ENCODE measurements around the gene FAM3D. TPM values are rescaled to one million over a fixed set of nuclear protein-coding genes. Genes with fewer than 3 reads are reported as not detected.

FAM3D gene
- total RNA-seq, 1 donor from 2014 or later = not detected

DNA sequence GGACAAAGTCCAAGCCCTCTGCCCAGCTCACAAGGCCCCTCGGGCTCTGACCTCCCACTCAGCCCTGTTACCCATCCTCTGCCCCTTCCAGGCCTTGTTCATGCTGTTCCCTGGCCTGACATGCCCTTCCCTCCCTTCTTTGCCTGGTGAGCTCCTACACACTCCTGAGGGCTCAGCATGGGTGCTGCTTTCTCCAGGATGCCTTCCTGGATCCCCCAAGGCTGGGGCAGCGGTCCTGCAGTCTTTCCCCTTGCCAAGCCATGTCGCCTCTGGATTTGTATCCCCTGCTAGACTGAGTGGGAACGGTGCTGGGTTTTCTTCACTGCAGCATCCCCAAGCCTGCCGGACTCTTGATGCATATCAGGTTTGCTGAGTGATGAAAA, 35.9 kb downstream of the FAM3D start:
- TF ChIP-seq, protein P1, sequence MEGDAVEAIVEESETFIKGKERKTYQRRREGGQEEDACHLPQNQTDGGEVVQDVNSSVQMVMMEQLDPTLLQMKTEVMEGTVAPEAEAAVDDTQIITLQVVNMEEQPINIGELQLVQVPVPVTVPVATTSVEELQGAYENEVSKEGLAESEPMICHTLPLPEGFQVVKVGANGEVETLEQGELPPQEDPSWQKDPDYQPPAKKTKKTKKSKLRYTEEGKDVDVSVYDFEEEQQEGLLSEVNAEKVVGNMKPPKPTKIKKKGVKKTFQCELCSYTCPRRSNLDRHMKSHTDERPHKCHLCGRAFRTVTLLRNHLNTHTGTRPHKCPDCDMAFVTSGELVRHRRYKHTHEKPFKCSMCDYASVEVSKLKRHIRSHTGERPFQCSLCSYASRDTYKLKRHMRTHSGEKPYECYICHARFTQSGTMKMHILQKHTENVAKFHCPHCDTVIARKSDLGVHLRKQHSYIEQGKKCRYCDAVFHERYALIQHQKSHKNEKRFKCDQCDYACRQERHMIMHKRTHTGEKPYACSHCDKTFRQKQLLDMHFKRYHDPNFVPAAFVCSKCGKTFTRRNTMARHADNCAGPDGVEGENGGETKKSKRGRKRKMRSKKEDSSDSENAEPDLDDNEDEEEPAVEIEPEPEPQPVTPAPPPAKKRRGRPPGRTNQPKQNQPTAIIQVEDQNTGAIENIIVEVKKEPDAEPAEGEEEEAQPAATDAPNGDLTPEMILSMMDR (IDR thresholded peaks at IDR 0.05) = no peak
- Mint-ChIP-seq H3K4me3 (ENCODE audit: unreplicated experiment) (no peak overlapping the region), H3K27me3 (ENCODE audit: low read depth) (no peaks in the 10 kb centered on the region), H3K9me3 (ENCODE audit: low read depth) (no peaks in the 10 kb centered on the region), H3K27ac (ENCODE audit: unreplicated experiment) (no peak overlapping the region), H3K36me3 (ENCODE audit: low read depth) (no peaks in the 10 kb centered on the region), H3K4me1 (ENCODE audit: low read depth) (peaks cover 8% of the 10 kb centered on the region)
- DNase-seq (ENCODE audit: low spot score) = peak; percentile 49

DNA sequence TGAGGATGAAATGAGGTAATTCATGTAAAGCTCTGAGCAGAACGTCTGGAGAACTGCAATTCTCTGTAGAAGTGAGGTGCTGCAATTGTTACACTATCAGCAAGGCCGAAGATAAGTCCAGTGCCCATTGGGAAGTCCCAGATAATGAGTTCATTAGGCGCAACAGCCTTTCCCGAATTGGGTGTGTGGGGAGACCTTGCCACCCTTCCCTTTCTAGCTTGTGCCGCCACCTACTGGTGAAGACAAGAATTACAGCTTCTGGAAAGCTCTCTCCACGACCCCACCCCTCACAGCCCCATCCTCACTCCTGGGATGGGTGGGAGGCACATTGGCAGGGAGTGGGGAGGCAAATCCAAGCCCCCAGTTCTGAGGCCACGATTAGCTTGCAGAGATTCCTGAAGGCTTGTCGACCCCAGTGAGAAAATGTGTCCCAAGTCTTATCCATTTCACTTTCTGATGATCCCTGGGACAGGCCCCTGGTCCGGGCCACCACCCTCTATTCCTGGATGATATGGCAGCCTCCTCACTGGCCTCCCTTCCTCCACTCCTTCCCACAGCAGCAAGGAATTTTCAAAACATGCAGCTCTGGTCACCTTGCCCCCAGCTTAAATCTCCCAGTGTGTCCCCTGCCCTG, 36.4 kb downstream of the FAM3D start:
- no peak for DNase-seq (ENCODE audit: low spot score)
- peaks cover 8% of the 10 kb centered on the region for H3K4me1 Mint-ChIP-seq (ENCODE audit: low read depth)
- H3K27ac Mint-ChIP-seq (ENCODE audit: unreplicated experiment) = no peak overlapping the region
- no peaks in the 10 kb centered on the region for H3K36me3 Mint-ChIP-seq (ENCODE audit: low read depth)
- H3K27me3 Mint-ChIP-seq (ENCODE audit: low read depth) = no peaks in the 10 kb centered on the region
- TF ChIP-seq, protein P1 (IDR thresholded peaks at IDR 0.05) = peak; percentile 96
- no peaks in the 10 kb centered on the region for H3K9me3 Mint-ChIP-seq (ENCODE audit: low read depth)
- no peak overlapping the region for H3K4me3 Mint-ChIP-seq (ENCODE audit: unreplicated experiment)

DNA sequence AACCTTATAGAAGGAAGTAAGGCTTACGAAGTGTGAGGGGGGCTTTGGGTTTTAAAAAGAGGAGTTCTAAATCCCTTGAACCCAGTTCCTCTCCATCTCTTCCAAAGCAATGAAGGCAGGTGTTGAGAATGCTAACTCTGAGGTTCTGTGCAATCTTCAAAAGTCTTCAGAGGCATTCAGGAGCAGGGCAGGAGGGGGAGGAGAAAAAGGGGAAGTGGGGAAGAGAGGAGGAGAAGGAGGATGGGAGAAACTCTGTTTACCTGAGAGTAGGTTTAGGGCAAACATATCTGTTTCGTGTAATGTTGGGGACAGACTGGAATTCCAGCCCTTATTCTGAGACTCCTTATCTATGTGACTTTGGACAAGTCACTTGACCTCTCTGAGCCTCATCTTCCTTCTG, 36.9 kb downstream of the FAM3D start:
- Mint-ChIP-seq H3K27me3 (ENCODE audit: low read depth) (no peaks in the 10 kb centered on the region), H3K27ac (ENCODE audit: unreplicated experiment) (no peak overlapping the region), H3K4me3 (ENCODE audit: unreplicated experiment) (no peak overlapping the region), H3K36me3 (ENCODE audit: low read depth) (no peaks in the 10 kb centered on the region), H3K4me1 (ENCODE audit: low read depth) (peaks cover 8% of the 10 kb centered on the region), H3K9me3 (ENCODE audit: low read depth) (no peaks in the 10 kb centered on the region)
- DNase-seq (ENCODE audit: low spot score) = no peak
- TF ChIP-seq, protein P1 (IDR thresholded peaks at IDR 0.05) = no peak

DNA sequence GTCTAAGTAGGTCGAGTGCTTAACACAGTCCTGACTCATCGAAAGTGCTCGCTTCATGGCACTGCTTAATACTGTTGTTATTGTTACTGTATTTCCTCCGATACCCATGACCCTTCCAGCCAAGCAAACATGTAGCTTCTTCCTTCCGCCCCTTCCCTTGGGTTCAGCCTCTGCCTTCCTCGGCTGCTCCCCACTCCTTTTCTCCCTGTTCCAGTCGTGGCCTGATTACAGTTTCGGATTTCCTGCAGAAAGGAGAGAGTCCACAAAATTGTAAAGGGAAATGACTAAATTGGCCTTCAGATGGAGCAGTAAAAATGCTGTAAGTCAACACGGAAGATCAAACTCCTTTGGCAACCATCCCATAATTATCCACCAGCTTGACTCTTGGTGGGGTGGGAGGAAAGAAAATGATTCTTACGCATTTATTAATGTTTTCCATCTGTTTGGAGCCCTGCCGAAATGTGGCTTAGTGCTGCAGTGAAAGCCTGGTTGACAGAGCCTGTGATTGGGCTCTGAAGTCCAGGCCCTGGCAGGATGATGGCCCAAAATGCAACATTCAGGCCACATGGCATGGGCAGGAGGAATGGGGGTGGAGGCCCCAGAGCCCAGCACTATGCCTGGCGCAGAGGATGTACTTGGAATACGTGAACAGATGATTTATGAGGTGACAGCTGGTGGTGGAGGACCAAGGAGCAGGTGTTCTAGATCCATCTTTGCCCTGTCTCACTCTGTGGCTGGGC, 37.6 kb downstream of the FAM3D start:
- Mint-ChIP-seq H3K4me1 (ENCODE audit: low read depth) (peaks cover 8% of the 10 kb centered on the region), H3K36me3 (ENCODE audit: low read depth) (no peaks in the 10 kb centered on the region), H3K9me3 (ENCODE audit: low read depth) (no peaks in the 10 kb centered on the region), H3K27ac (ENCODE audit: unreplicated experiment) (no peak overlapping the region), H3K4me3 (ENCODE audit: unreplicated experiment) (no peak overlapping the region), H3K27me3 (ENCODE audit: low read depth) (no peaks in the 10 kb centered on the region)
- no peak for DNase-seq (ENCODE audit: low spot score)
- TF ChIP-seq, protein P1 (IDR thresholded peaks at IDR 0.05) = peak; percentile 39

DNA sequence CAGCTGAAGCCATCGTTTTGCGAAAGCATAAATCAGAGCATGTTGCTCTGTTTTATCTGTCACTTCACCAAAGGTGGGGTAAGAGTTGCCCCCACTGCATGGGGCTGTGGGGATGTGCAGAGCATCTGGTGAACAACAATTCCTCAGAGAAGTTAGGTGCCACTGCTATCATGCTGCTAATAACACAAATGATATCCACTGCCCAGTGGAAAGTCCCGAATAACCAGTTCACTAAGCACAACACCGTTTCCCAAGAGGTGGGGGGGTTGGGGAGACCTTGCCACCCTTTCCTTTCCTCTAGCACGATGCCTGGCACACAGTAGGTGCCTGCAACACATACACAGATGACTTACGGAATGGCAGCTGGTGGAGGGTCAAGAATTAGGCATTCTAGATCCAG, 38.6 kb downstream of the FAM3D start:
- Mint-ChIP-seq H3K27me3 (ENCODE audit: low read depth) (no peaks in the 10 kb centered on the region), H3K27ac (ENCODE audit: unreplicated experiment) (no peak overlapping the region), H3K4me3 (ENCODE audit: unreplicated experiment) (no peak overlapping the region), H3K36me3 (ENCODE audit: low read depth) (no peaks in the 10 kb centered on the region), H3K9me3 (ENCODE audit: low read depth) (no peaks in the 10 kb centered on the region), H3K4me1 (ENCODE audit: low read depth) (peaks cover 3% of the 10 kb centered on the region)
- no peak for DNase-seq (ENCODE audit: low spot score)
- TF ChIP-seq, protein P1 (IDR thresholded peaks at IDR 0.05) = no peak

Data from chondrocyte (in vitro differentiated cells).